Measurements from ENCODE around the gene GAK.

- TF ChIP-seq CTCF (optimal IDR thresholded peaks at IDR 0.05 in 1 of 3, IDR thresholded peaks at IDR 0.05 in 1 of 3, conservative IDR thresholded peaks at IDR 0.05 in 1 of 3; ENCODE audit: extremely low read depth in 1 of 3, insufficient read depth in 2 of 3, low read length in 3 of 3), result no peak
- no peak for TF ChIP-seq EZH2 (IDR thresholded peaks at IDR 0.05; ENCODE audit: low read length)
Observed at GRCh38 chr4:871484-871883, 60.6 kb downstream of the GAK start.

All from keratinocyte (primary cell).